Colonic mucosa (tissue), 4 donors: ENCODE measurements around the gene AFG3L2. TPM values are rescaled to one million over a fixed set of nuclear protein-coding genes. Genes with fewer than 3 reads are reported as not detected.

Source experiments
- DNase-seq: peaks from one replicate; pipeline ENCODE4 v3.0.0-alpha.2; 2020
- H3K27ac ChIP-seq: fragments of 200-600 bp; one replicate; pipeline ENCODE4 v1.8.0; 2021
- H3K27me3 ChIP-seq: fragments of 200-600 bp; one replicate; pipeline ENCODE4 v1.8.0; 2021
- H3K36me3 ChIP-seq: fragments of 200-600 bp; one replicate; pipeline ENCODE4 v1.8.0; 2021
- H3K4me1 ChIP-seq: fragments of 200-600 bp; one replicate; pipeline ENCODE4 v1.8.0; 2021; ENCODE audit warnings: mild to moderate bottlenecking
- H3K4me3 ChIP-seq: fragments of 200-600 bp; one replicate; pipeline ENCODE4 v1.8.0; 2021
- H3K9ac ChIP-seq, 2 donors: one replicate each; pipeline ENCODE4 v1.7.0; 2013; ENCODE audit warnings: control low read depth in 2 of 2, low read depth in 2 of 2, low read length in 2 of 2
- H3K9me3 ChIP-seq: fragments of 200-600 bp; one replicate; pipeline ENCODE4 v1.8.0; 2021
- intact Hi-C: fragments of 100-400 bp; cut with DNase I; formaldehyde crosslinking; loops from one replicate; pipeline ENCODE4 v1.14.1; 2022
- total RNA-seq, 2 donors: library from RNA; stranded (reverse); fragmentation: NEBNext Ultra II Directional in 1 of 2; extraction: Animal tissue kit (Norgen Biotek cat#: 25700) in 1 of 2; gene quantifications; one replicate each; pipeline ENCODE4 v1.2.1, GENCODE V29; 2021
- TF ChIP-seq, protein P1 (sequence below): fragments of 200-600 bp; IDR thresholded peaks from one replicate; pipeline ENCODE4 v1.8.0; 2022; ENCODE audit warnings: antibody characterized with exemption, mild to moderate bottlenecking
- donor health status: healthy.
- donor health status: DM: no; HTN: no; CAD: no.
- donor health status: DM: no; HTN: no; CAD: no.

The AFG3L2 gene
- total RNA-seq, 2 donors from 2014 or later, result 94.3 to 112 TPM

DNA sequence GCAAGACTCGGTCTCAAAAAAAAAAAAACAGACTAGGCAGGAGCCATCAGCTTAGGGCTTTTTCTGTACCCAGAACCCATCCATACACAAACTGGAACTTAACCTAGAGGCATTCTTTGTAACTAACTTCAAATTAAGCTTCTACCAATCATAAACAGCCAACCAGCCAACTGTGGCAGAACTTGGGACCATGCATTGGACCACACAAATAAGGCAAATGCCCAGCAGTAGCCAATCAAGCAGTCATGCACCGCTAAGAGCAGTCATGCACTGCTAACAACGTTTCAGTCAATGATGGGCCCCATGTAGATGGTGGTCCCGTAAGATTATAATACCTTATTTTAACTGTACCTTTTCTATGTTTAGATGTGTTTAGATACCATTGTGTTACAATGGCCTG is 46.3 kb downstream of the AFG3L2 start:
- H3K4me1 ChIP-seq, result no peaks in the 10 kb centered on the region
- no peak overlapping the region for H3K4me3 ChIP-seq
- H3K9ac ChIP-seq, result no peak overlapping the region
- H3K9me3 ChIP-seq, result no peaks in the 10 kb centered on the region
- peaks cover 10% of the 10 kb centered on the region for H3K36me3 ChIP-seq
- no peak for DNase-seq
- no peak overlapping the region for H3K27ac ChIP-seq
- intact Hi-C loops, result no loop called here
- no peaks in the 10 kb centered on the region for H3K27me3 ChIP-seq
- TF ChIP-seq, protein P1, sequence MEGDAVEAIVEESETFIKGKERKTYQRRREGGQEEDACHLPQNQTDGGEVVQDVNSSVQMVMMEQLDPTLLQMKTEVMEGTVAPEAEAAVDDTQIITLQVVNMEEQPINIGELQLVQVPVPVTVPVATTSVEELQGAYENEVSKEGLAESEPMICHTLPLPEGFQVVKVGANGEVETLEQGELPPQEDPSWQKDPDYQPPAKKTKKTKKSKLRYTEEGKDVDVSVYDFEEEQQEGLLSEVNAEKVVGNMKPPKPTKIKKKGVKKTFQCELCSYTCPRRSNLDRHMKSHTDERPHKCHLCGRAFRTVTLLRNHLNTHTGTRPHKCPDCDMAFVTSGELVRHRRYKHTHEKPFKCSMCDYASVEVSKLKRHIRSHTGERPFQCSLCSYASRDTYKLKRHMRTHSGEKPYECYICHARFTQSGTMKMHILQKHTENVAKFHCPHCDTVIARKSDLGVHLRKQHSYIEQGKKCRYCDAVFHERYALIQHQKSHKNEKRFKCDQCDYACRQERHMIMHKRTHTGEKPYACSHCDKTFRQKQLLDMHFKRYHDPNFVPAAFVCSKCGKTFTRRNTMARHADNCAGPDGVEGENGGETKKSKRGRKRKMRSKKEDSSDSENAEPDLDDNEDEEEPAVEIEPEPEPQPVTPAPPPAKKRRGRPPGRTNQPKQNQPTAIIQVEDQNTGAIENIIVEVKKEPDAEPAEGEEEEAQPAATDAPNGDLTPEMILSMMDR, result no peak

DNA sequence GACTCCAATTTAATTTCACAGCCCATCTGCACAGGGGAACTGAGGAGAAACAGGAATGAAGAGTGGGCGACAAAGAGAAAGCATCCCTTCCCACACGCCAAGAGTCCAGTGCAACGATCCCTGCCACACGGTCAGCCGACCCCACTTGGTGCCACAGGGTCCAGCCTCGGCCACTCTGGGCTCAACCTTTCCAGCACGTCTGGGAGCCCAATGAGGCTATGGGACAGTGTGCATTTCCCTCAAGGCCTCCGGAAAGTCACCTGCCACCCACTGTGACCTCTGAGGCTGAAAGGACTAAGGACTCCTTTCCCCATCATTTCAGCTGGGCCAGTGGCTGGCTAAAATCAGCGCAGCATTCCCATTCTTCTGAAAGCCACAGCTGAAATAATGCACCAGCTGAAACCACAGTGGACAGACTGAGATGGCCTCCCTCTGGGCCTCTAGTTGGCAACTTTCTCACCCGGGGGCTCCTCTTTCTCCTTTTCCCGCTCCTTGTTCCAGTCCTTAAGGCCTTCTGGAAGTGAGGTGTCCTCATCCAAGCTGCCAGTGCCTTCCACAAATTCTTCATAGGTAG is 47.8 kb downstream of the AFG3L2 start:
- TF ChIP-seq, protein P1, result no peak
- no peak overlapping the region for H3K27ac ChIP-seq
- H3K4me1 ChIP-seq, result no peaks in the 10 kb centered on the region
- no peak for DNase-seq
- no peaks in the 10 kb centered on the region for H3K9me3 ChIP-seq
- H3K4me3 ChIP-seq, result no peak overlapping the region
- H3K27me3 ChIP-seq, result no peaks in the 10 kb centered on the region
- H3K9ac ChIP-seq, result no peak overlapping the region
- H3K36me3 ChIP-seq, result peaks cover 18% of the 10 kb centered on the region
- intact Hi-C loops, result loop anchor here (10.0 kb wide), 1 partner anchor 46 kb away; the partner anchor contains the start of gene AFG3L2

DNA sequence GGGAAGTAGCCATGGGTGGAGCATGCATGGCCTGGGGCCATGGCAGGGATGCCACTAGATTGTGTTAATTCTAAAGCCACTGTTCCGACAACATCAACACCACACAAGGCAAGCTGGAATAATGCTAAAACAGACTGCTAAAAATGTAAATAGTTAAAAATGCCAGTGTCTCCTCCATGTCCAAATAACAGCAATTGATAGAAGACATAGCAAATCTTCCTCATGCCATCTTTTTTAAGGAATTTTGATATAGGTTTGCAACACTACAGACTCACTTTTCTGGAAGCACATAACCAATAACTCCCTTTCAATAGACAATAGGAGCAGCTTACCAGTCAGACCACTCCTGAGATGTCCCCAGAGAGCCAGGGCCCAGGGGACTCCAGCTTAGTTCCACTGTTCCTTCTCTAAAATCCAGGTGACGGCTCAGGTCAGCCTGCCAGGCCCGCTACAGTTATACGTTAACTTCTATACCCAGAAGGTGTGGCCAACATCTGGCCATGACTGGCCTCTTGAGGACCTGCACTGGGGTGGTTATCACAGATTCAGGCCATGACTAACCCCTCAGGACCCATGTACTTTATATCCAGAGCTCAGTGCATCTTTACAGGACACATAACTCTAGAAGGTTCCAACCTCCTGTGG is 48.7 kb downstream of the AFG3L2 start:
- no peak overlapping the region for H3K27ac ChIP-seq
- no peaks in the 10 kb centered on the region for H3K27me3 ChIP-seq
- no peaks in the 10 kb centered on the region for H3K9me3 ChIP-seq
- intact Hi-C loops, result loop anchor here (10.0 kb wide), 1 partner anchor 46 kb away; the partner anchor contains the start of gene AFG3L2
- TF ChIP-seq, protein P1, result peak; percentile 32
- no peak overlapping the region for H3K9ac ChIP-seq
- DNase-seq, result no peak
- no peaks in the 10 kb centered on the region for H3K4me1 ChIP-seq
- peaks cover 18% of the 10 kb centered on the region for H3K36me3 ChIP-seq
- H3K4me3 ChIP-seq, result no peak overlapping the region

DNA sequence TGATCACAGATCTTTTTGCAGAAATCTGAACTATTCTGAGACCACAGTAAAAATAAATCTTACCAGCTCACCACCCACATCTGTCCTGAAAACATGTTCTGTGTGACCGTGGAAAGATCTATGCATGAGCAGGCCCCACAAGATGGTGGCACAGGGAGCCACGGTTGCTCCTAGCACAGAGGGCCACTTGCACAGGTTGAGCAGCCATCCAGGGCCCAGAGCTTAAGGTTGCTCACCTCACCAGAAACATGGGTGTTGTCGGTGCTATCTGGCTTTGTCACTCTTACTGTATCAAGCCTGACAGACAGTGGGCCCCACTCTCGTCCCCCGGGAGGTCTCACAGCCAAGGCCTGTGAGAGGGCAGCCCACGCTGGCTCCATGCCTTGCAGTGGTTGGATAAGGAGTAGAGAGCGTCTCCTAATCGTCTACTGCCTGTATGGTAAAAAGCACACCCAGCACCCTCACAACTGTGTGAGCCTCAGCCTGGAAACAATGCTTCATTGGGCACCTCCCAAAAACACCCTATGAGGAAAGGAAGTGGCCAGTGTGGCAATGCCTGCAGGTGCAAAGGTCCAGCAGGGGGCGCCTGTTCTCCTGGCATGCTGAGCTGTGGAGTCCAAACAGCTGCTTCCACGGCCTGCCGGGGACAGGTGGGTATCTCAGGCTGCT is 49.4 kb downstream of the AFG3L2 start:
- Histone ChIP-seq H3K27ac (no peak overlapping the region), H3K9me3 (no peaks in the 10 kb centered on the region), H3K27me3 (no peaks in the 10 kb centered on the region), H3K4me3 (no peak overlapping the region), H3K9ac (no peak overlapping the region), H3K36me3 (peaks cover 18% of the 10 kb centered on the region), H3K4me1 (no peaks in the 10 kb centered on the region)
- peak; percentile 80 for DNase-seq
- intact Hi-C loops, result loop anchor here (10.0 kb wide), 1 partner anchor 47 kb away; the partner anchor contains the start of gene AFG3L2
- TF ChIP-seq, protein P1, result peak; percentile 84

DNA sequence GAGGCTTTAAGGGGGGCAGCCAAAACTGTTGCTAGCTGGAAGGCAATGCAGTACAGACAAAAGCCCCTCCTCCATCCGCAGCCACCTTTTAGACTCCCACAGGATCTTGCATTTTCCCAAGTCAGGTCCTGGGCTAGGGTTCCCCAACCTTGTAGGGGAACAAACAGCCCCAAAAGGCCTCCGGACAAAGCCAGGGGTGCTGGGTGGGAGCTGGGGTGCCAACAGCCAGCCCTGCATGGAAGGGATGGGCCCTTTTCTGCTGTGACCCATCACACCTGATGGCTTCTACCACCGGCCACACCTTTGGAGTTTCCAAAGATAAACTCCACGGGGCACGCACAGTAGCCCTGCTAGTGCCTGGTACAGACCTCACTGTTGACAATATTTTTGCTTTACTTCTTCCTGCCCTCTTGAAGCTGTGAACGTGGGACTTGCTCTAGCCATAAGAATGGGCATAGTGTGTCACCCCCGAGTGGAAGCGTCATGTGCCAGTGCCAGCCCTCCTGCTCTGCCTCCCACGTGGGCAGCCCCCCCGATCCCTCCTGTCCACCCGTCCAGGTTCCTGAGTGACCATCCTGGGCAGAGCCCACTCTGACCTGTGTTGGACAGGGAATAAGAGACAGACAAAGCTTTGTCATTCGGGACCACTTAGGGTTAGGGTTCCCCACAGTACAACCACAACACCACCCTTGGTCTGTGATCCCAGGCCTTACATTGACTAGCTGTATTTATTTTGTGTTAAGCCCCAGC is 50.1 kb downstream of the AFG3L2 start:
- H3K4me3 ChIP-seq, result no peak overlapping the region
- no peaks in the 10 kb centered on the region for H3K27me3 ChIP-seq
- peaks cover 18% of the 10 kb centered on the region for H3K36me3 ChIP-seq
- TF ChIP-seq, protein P1, result no peak
- no peak overlapping the region for H3K9ac ChIP-seq
- no peak for DNase-seq
- H3K27ac ChIP-seq, result no peak overlapping the region
- no peaks in the 10 kb centered on the region for H3K9me3 ChIP-seq
- intact Hi-C loops, result loop anchor here (10.0 kb wide), 1 partner anchor 48 kb away; the partner anchor contains the start of gene AFG3L2
- H3K4me1 ChIP-seq, result no peaks in the 10 kb centered on the region
